Activated naive CD8-positive, alpha-beta T cell treated with anti-CD3 and anti-CD28 coated beads, Interleukin-2, amount 50 U/mL, for 24 hours (primary cell): Measurements from ENCODE around the gene NR2C2.
"Not testable (repeated sequence)": the region's sequence is repeated elsewhere in the genome, so short reads cannot be mapped to it uniquely, and the experiment has no call there.

ENCODE experiments used
- ATAC-seq: fragments of 150-1000 bp; cut with Tn5 transposase; one replicate; pipeline ENCODE4 v1.10.0; 2021
- DNase-seq: peaks from one replicate; pipeline ENCODE4 v3.0.0; 2021
- H3K27ac Mint-ChIP-seq: one replicate; pipeline ENCODE4 v1.8.0; 2021; ENCODE audit warnings: mild to moderate bottlenecking, mixed read lengths
- H3K27me3 Mint-ChIP-seq: one replicate; pipeline ENCODE4 v1.8.0; 2021; ENCODE audit warnings: mixed read lengths
- H3K36me3 Mint-ChIP-seq: one replicate; pipeline ENCODE4 v1.8.0; 2021; ENCODE audit warnings: low read depth, mixed read lengths
- H3K4me1 Mint-ChIP-seq: one replicate; pipeline ENCODE4 v1.8.0; 2021; ENCODE audit warnings: mixed read lengths
- H3K4me3 Mint-ChIP-seq: one replicate; pipeline ENCODE4 v1.8.0; 2021; ENCODE audit warnings: mild to moderate bottlenecking, moderate library complexity, mixed read lengths
- H3K9me3 Mint-ChIP-seq: one replicate; pipeline ENCODE4 v1.8.0; 2021; ENCODE audit warnings: mixed read lengths

Gene NR2C2

DNA sequence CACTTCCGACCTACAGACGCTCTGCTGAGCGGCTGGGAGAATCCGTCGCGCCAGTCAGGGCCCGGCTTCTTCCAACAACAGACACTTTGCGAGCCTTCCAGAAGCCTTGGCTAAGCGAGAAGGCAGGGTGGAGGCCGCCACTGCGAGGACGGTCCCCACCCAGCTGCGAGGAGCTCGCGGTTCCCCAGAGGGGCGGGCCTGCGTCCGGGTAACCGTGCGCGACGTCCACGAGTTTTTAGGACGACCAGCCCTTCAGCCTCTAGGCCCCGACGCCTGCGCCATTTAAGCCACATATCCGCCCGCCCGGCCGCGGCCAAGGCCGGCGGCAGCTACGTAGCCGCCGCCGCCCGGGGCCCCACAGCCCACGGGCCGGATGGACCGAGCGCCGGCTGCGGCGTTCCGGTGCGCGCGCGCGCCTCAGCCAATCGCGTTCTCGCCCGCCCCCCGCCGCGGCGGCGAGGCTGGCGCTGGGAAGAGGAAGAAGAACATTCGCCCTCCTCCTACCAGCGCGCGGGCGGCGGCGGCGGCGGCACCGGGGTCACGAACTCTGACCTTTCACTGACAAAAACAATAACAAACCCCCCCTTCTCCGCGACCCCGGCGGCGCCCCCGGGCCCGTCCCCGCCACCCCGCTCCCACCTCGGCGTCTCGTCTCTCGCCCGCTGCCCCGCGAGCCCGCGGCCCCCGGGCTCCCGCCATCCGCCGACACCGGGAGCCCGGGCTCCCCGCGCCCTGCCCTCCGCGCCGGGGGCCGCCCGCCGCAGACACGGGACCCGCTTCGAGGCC lies at the start of gene NR2C2:
NR2C2 (plus strand) TSS at position 484 of the 786 bp plus-strand sequence. CDS start 56,332 bp downstream, outside the sequence.
- peak within 1 kb of the TSS; percentile 97 for H3K4me3 Mint-ChIP-seq
- peaks cover 39% of the 10 kb centered on the region for H3K4me1 Mint-ChIP-seq
- DNase-seq (peak; percentile 89), ATAC-seq (peak; percentile 71)
- peak within 1 kb of the TSS; percentile 99 for H3K27ac Mint-ChIP-seq
- no peaks in the 10 kb centered on the region for H3K27me3 Mint-ChIP-seq
- H3K36me3 Mint-ChIP-seq, result peaks cover 22% of the 10 kb centered on the region
- no peaks in the 10 kb centered on the region for H3K9me3 Mint-ChIP-seq

DNA sequence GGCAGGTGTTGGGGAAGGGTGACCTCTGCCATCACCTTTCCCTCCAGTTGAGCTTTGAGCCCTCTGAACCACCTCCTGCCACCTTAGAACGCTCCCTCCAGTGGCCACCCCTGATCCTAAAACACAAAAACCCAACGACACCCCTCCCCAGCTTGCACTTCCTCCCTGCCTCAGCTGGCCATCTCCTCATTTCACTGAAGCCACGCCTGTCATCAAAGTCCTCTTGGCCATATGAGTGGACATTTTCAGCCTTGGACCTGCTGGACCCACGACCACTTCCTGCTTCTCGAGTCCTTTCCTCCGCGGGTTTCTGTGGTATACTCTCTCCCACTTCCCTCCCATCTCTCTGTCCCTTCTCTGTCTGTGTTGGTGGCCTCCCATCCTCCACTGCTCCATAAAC lies 48.5 kb upstream of the NR2C2 start:
- H3K27ac Mint-ChIP-seq, result no peak overlapping the region
- no peaks in the 10 kb centered on the region for H3K36me3 Mint-ChIP-seq
- DNase-seq, result no peak
- H3K27me3 Mint-ChIP-seq, result peaks cover 3% of the 10 kb centered on the region
- no peaks in the 10 kb centered on the region for H3K9me3 Mint-ChIP-seq
- no peak for ATAC-seq
- H3K4me1 Mint-ChIP-seq, result no peaks in the 10 kb centered on the region
- H3K4me3 Mint-ChIP-seq, result no peak overlapping the region

DNA sequence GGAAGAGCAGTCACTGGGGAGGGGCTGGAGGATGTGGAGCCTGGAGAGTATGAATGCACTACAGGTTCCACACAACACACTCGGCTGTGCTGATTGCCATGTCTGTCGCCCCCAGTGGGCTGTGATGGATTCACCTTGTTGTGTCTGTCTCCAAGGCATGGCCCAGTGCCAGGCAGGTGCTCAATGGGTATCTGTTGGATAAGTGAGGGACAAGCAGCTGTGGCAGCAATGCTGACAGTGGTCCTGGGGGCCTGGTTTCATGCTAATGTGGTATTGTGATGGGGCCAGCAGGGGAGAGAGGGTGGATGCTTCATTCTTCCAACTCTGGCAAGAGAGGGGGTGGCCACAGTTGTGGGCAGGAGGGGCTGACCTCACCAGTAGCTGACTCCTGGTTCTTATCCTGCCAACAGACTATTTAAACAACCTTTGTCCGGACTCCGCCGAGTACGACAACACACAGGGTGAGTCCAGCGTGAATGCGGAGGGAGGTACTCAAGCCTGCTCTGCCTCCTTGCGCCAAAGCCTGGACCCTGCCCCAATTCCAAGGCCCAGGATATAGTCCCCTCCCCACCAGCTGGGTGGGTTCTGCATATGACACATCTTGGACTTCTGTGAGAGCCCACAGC lies 47.3 kb upstream of the NR2C2 start:
- Mint-ChIP-seq H3K9me3 (peaks cover 3% of the 10 kb centered on the region), H3K36me3 (no peaks in the 10 kb centered on the region), H3K27ac (no peak overlapping the region), H3K4me1 (no peaks in the 10 kb centered on the region), H3K4me3 (no peak overlapping the region), H3K27me3 (peaks cover under 1% of the 10 kb centered on the region)
- no peak for ATAC-seq
- no peak for DNase-seq

- H3K9me3 Mint-ChIP-seq, result peaks cover 8% of the 10 kb centered on the region
- H3K36me3 Mint-ChIP-seq, result no peaks in the 10 kb centered on the region
- H3K27me3 Mint-ChIP-seq, result no peaks in the 10 kb centered on the region
- H3K4me3 Mint-ChIP-seq, result no peak overlapping the region
- H3K4me1 Mint-ChIP-seq, result no peaks in the 10 kb centered on the region
- H3K27ac Mint-ChIP-seq, result no peak overlapping the region
- DNase-seq, result no peak
- ATAC-seq, result no peak
Observed at GRCh38 chr3:14900881-14901873, 46.2 kb upstream of the NR2C2 start.

GRCh38 chr3:14902719-14903118 lies 44.7 kb upstream of the NR2C2 start:
- no peaks in the 10 kb centered on the region for H3K27me3 Mint-ChIP-seq
- H3K9me3 Mint-ChIP-seq, result peaks cover 8% of the 10 kb centered on the region

GRCh38 chr3:14903501-14903900 lies 43.9 kb upstream of the NR2C2 start:
- not testable (repeated sequence) for H3K4me3 Mint-ChIP-seq, H3K27me3 Mint-ChIP-seq, H3K36me3 Mint-ChIP-seq, H3K4me1 Mint-ChIP-seq, H3K27ac Mint-ChIP-seq, DNase-seq, ATAC-seq, H3K9me3 Mint-ChIP-seq

More at GRCh38 chr3:14902719-14903118, 44.7 kb upstream of the NR2C2 start:
- no peaks in the 10 kb centered on the region for H3K4me1 Mint-ChIP-seq
- H3K27ac Mint-ChIP-seq, result no peak overlapping the region
- ATAC-seq (no peak), DNase-seq (no peak)
- H3K4me3 Mint-ChIP-seq, result no peak overlapping the region
- no peaks in the 10 kb centered on the region for H3K36me3 Mint-ChIP-seq

GRCh38 chr3:14905055-14905657 lies 42.2 kb upstream of the NR2C2 start:
- H3K4me3 Mint-ChIP-seq, result no peak overlapping the region
- H3K9me3 Mint-ChIP-seq, result peaks cover 8% of the 10 kb centered on the region
- H3K27me3 Mint-ChIP-seq, result peaks cover 2% of the 10 kb centered on the region
- H3K27ac Mint-ChIP-seq, result no peak overlapping the region
- DNase-seq (no peak), ATAC-seq (no peak)
- H3K4me1 Mint-ChIP-seq, result no peaks in the 10 kb centered on the region
- no peaks in the 10 kb centered on the region for H3K36me3 Mint-ChIP-seq

DNA sequence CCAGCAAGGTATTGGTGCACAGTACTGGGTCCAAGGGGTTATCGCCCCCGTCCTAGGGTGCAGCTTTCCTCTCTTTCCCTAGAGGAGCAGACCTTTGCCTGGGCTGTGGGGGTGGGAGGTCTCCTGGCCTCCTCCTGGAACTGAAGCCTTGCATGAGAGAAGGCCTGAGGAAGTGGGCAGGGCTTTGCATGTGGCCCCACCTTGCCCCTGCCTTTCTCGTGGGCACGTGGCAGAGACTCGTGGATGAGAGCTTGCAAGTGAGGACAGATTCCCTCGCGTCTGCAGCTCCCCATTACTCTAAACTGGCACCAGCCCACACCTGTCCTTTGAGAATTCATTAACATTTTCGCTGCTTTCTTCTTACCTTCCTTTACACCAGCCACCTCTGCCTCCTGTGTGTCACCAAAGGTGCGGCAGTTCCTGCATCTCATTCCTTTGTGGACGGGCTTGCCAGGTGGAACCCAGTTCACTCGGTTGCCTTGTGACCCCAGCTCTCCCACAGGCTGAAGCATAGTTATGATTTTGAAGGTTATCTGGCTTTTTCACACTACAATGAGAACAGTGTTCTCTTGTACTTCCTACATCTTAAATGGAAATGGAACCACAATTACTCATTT lies 40.9 kb upstream of the NR2C2 start:
- Mint-ChIP-seq H3K27me3 (peaks cover 2% of the 10 kb centered on the region), H3K4me3 (no peak overlapping the region), H3K9me3 (peaks cover 8% of the 10 kb centered on the region), H3K36me3 (no peaks in the 10 kb centered on the region), H3K4me1 (no peaks in the 10 kb centered on the region), H3K27ac (no peak overlapping the region)
- no peak for DNase-seq
- no peak for ATAC-seq

DNA sequence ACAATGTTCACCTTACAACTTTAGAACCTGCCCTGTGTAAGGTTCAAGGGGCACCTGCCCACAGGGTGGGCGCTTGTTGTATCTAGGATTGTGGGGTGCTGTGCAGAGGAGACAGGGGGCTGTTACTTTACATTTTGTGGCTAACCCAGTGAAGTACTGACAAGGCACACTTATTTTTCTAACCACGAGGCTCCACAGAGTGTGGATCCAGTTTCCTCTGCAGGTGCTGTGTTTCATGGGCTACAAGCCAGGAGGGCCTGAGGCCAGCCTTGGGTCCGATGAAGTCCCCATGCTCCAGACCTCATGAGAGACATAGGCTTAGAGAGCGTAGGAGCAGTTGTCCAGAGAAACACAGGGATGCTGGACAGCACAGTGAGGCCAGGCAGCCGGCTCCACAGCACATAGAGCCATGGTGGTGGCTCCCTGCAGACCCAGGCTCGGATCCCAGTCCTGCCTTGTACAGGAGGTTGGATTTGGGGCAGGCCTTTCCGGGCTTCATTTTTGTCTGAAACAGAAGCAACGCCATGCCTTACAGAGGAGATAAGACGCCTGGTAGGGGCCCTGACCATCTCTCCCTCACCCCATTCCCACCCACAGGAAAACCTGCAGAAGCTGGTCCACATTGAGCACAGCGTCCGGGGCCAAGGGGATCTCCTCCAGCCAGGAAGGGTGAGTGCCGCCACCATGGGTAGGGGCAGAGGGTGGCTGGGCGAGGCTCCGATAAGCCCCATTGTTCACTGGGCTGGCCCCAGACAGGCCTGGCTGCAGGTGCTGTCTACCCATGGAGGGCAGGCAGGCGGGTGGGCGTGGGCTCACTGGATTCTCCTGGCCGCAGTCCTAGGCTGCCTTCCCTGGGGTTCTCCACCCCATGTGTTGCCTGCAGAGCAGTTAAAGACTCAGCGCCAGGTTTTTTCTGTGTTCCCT lies 40.1 kb upstream of the NR2C2 start:
- H3K27me3 Mint-ChIP-seq, result peaks cover 2% of the 10 kb centered on the region
- H3K4me1 Mint-ChIP-seq, result no peaks in the 10 kb centered on the region
- H3K27ac Mint-ChIP-seq, result no peak overlapping the region
- DNase-seq (no peak), ATAC-seq (no peak)
- H3K36me3 Mint-ChIP-seq, result no peaks in the 10 kb centered on the region
- H3K4me3 Mint-ChIP-seq, result no peak overlapping the region
- H3K9me3 Mint-ChIP-seq, result peaks cover 8% of the 10 kb centered on the region

DNA sequence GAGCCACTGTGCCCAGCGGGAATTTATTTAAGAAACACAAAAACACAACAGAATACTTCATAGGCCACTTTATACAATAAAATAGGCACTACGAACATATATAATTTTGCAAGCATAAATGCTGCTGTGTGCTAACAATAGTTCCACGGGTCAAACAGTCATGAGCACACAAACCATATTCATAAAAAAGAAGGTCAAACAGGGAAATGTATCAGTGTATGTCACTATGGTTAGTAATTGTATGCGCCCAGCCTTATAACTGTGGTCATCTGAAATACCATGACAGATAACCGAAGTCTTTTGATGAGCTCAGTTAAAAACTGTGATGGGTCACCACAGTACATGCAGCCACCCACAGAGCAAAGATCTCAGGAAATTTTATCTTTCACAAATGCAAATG lies 38.1 kb upstream of the NR2C2 start:
- Mint-ChIP-seq H3K4me3 (no peak overlapping the region), H3K27ac (no peak overlapping the region), H3K27me3 (peaks cover 2% of the 10 kb centered on the region), H3K9me3 (peaks cover 8% of the 10 kb centered on the region), H3K36me3 (no peaks in the 10 kb centered on the region), H3K4me1 (no peaks in the 10 kb centered on the region)
- no peak for ATAC-seq
- no peak for DNase-seq

GRCh38 chr3:14911651-14912050 lies 35.7 kb upstream of the NR2C2 start:
- DNase-seq (no peak), ATAC-seq (no peak)
- Mint-ChIP-seq H3K27me3 (peaks cover 2% of the 10 kb centered on the region), H3K4me1 (no peaks in the 10 kb centered on the region), H3K36me3 (no peaks in the 10 kb centered on the region), H3K4me3 (no peak overlapping the region), H3K27ac (no peak overlapping the region), H3K9me3 (no peaks in the 10 kb centered on the region)

- H3K4me3 Mint-ChIP-seq, result no peak overlapping the region
- H3K9me3 Mint-ChIP-seq, result no peaks in the 10 kb centered on the region
- H3K27me3 Mint-ChIP-seq, result peaks cover under 1% of the 10 kb centered on the region
- ATAC-seq (no peak), DNase-seq (no peak)
- H3K27ac Mint-ChIP-seq, result no peak overlapping the region
- no peaks in the 10 kb centered on the region for H3K36me3 Mint-ChIP-seq
- H3K4me1 Mint-ChIP-seq, result no peaks in the 10 kb centered on the region
Observed at GRCh38 chr3:14913071-14913925, 34.1 kb upstream of the NR2C2 start.
